H9 (cell line): Measurements from ENCODE around the gene CNBD2. TPM values are rescaled to one million over a fixed set of nuclear protein-coding genes. Genes with fewer than 3 reads are reported as not detected.
"Not testable (repeated sequence)": the region's sequence is repeated elsewhere in the genome, so short reads cannot be mapped to it uniquely, and the experiment has no call there.

Source experiments
- DNase-seq: peaks from one replicate; pipeline ENCODE4 v3.0.0-alpha.2; 2017
- H2AFZ ChIP-seq: one replicate; pipeline ENCODE4 v1.6.1; 2013; ENCODE audit warnings: mild to moderate bottlenecking, low read length, control low read depth, moderate library complexity
- H2AK5ac ChIP-seq: 2 replicates; pipeline ENCODE4 v1.6.1; 2013; ENCODE audit warnings: low read length, control low read depth, mixed read lengths; ENCODE audit not compliant: insufficient read length
- H2BK120ac ChIP-seq: one replicate; pipeline ENCODE4 v1.6.1; 2013; ENCODE audit warnings: low read depth, mild to moderate bottlenecking, low read length, control low read depth, inconsistent platforms; ENCODE audit not compliant: poor library complexity, severe bottlenecking
- H2BK12ac ChIP-seq: 2 replicates; pipeline ENCODE4 v1.6.1; 2013; ENCODE audit warnings: low read length, control low read depth, mixed read lengths, low read depth; ENCODE audit not compliant: insufficient read length
- H2BK15ac ChIP-seq: 2 replicates; pipeline ENCODE4 v1.6.1; 2013; ENCODE audit warnings: low read depth, low read length, control low read depth
- H2BK20ac ChIP-seq: one replicate; pipeline ENCODE4 v1.6.1; 2013; ENCODE audit warnings: low read depth, mild to moderate bottlenecking, low read length, control low read depth, inconsistent platforms; ENCODE audit not compliant: poor library complexity, severe bottlenecking
- H2BK5ac ChIP-seq: 2 replicates; pipeline ENCODE4 v1.6.1; 2013; ENCODE audit warnings: low read length, control low read depth, mixed read lengths; ENCODE audit not compliant: insufficient read length
- H3K14ac ChIP-seq: 2 replicates; pipeline ENCODE4 v1.6.1; 2013; ENCODE audit warnings: low read length, control low read depth; ENCODE audit not compliant: insufficient read depth
- H3K18ac ChIP-seq: 2 replicates; pipeline ENCODE4 v1.6.1; 2013; ENCODE audit warnings: low read depth, mild to moderate bottlenecking, mixed read lengths, low read length, control low read depth; ENCODE audit not compliant: insufficient read length
- H3K23ac ChIP-seq: 2 replicates; pipeline ENCODE4 v1.6.1; 2013; ENCODE audit warnings: low read length, control low read depth, mixed read lengths, low read depth; ENCODE audit not compliant: insufficient read length
- H3K23me2 ChIP-seq: 2 replicates; pipeline ENCODE4 v1.6.1; 2013; ENCODE audit warnings: low read depth, mild to moderate bottlenecking, mixed read lengths, low read length, control low read depth; ENCODE audit not compliant: insufficient read length, poor library complexity, severe bottlenecking
- H3K27ac ChIP-seq: 2 replicates; pipeline ENCODE4 v1.5.1; 2013; ENCODE audit warnings: low read length, control low read depth, mixed read lengths, low read depth; ENCODE audit not compliant: insufficient read length
- H3K27me3 ChIP-seq: 2 replicates; pipeline ENCODE4 v1.6.1; 2013; ENCODE audit warnings: low read length, control low read depth, inconsistent platforms; ENCODE audit not compliant: insufficient read depth
- H3K4ac ChIP-seq: 2 replicates; pipeline ENCODE4 v1.6.1; 2013; ENCODE audit warnings: low read depth, mild to moderate bottlenecking, control low read depth, inconsistent platforms, low read length, moderate library complexity
- H3K4me1 ChIP-seq: 2 replicates; pipeline ENCODE4 v1.6.1; 2013; ENCODE audit warnings: low read length, control low read depth, inconsistent platforms; ENCODE audit not compliant: insufficient read depth
- H3K4me2 ChIP-seq: 2 replicates; pipeline ENCODE4 v1.6.1; 2013; ENCODE audit warnings: low read length, control low read depth, mixed read lengths; ENCODE audit not compliant: insufficient read length, insufficient read depth
- H3K56ac ChIP-seq: 2 replicates; pipeline ENCODE4 v1.6.1; 2013; ENCODE audit warnings: low read depth, mild to moderate bottlenecking, mixed read lengths, low read length, control low read depth; ENCODE audit not compliant: insufficient read length
- H3K79me1 ChIP-seq: 2 replicates; pipeline ENCODE4 v1.6.1; 2013; ENCODE audit warnings: low read depth, mild to moderate bottlenecking, moderate library complexity, low read length, control low read depth, inconsistent platforms; ENCODE audit not compliant: insufficient read depth, poor library complexity, severe bottlenecking
- H3K79me2 ChIP-seq: 2 replicates; pipeline ENCODE4 v1.6.1; 2013; ENCODE audit warnings: low read length, control low read depth, inconsistent platforms; ENCODE audit not compliant: insufficient read depth
- H3K9ac ChIP-seq: 2 replicates; pipeline ENCODE4 v1.6.1; 2013; ENCODE audit warnings: low read length, control low read depth, mixed read lengths; ENCODE audit not compliant: insufficient read length; ENCODE audit errors: extremely low read depth
- H3K9me3 ChIP-seq: one replicate; pipeline ENCODE4 v1.6.1; 2013; ENCODE audit warnings: low read depth, low read length, inconsistent platforms; ENCODE audit not compliant: control insufficient read depth
- H3T11ph ChIP-seq: one replicate; pipeline ENCODE4 v1.6.1; 2013; ENCODE audit warnings: mild to moderate bottlenecking, low read length, control low read depth, inconsistent platforms
- H4K20me1 ChIP-seq: one replicate; pipeline ENCODE4 v1.6.1; 2013; ENCODE audit not compliant: control insufficient read depth, insufficient read length, insufficient read depth
- H4K5ac ChIP-seq: 2 replicates; pipeline ENCODE4 v1.6.1; 2013; ENCODE audit warnings: low read depth, mild to moderate bottlenecking, mixed read lengths, low read length, control low read depth; ENCODE audit not compliant: insufficient read length
- H4K8ac ChIP-seq: replicated peaks from 2 replicates; pipeline ENCODE4 v1.6.1; 2013; ENCODE audit warnings: low read length, control low read depth, mixed read lengths, low read depth; ENCODE audit not compliant: insufficient read length
- H4K91ac ChIP-seq: 2 replicates; pipeline ENCODE4 v1.6.1; 2013; ENCODE audit warnings: low read depth, mild to moderate bottlenecking, moderate library complexity, mixed read lengths, low read length, control low read depth; ENCODE audit not compliant: insufficient read length
- H3K27ac Mint-ChIP-seq, 3 experiments: 2 replicates in 2 of 3; 3 replicates in 1 of 3; pipeline ENCODE4 v1.8.0; 2020 to 2021; ENCODE audit warnings: mixed read lengths in 3 of 3, mild to moderate bottlenecking in 1 of 3, moderate library complexity in 1 of 3
- H3K27me3 Mint-ChIP-seq: 2 replicates; pipeline ENCODE4 v1.8.0; 2021; ENCODE audit warnings: low read depth, mild to moderate bottlenecking, moderate library complexity, mixed read lengths
- H3K36me3 Mint-ChIP-seq, 3 experiments: 2 replicates in 2 of 3; 3 replicates in 1 of 3; pipeline ENCODE4 v1.8.0; 2020 to 2021; ENCODE audit warnings: low read depth in 3 of 3, mixed read lengths in 3 of 3; ENCODE audit not compliant: insufficient read depth in 1 of 3
- H3K4me1 Mint-ChIP-seq, 2 experiments: 2 replicates each; pipeline ENCODE4 v1.8.0; 2020; ENCODE audit warnings: mixed read lengths in 2 of 2
- H3K4me3 Mint-ChIP-seq, 2 experiments: 2 replicates in 1 of 2; 3 replicates in 1 of 2; pipeline ENCODE4 v1.8.0; 2020 to 2021; ENCODE audit warnings: mild to moderate bottlenecking in 2 of 2, mixed read lengths in 2 of 2, moderate library complexity in 1 of 2
- H3K9me3 Mint-ChIP-seq, 2 experiments: 2 replicates in 1 of 2; 3 replicates in 1 of 2; pipeline ENCODE4 v1.8.0; 2020; ENCODE audit warnings: mild to moderate bottlenecking in 2 of 2, mixed read lengths in 2 of 2, moderate library complexity in 1 of 2
- WGBS: extraction: QIAGEN DNeasy Blood & Tissue Kit; methylation state at CpG from one replicate; pipeline ENCODE4 v1.1.7; 2013; ENCODE audit warnings: missing lambda C conversion rate, low lambda C conversion rate, mixed read lengths; ENCODE audit not compliant: insufficient read length; ENCODE audit errors: extremely low coverage; 5-methylcytosine and 5-hydroxymethylcytosine counted together
- total RNA-seq: library from RNA; stranded (reverse); gene quantifications from 2 replicates; pipeline ENCODE4 v1.2.1, GENCODE V29; 2021
- TF ChIP-seq, protein P1 (sequence below): fragments of 200-600 bp; sonication (generic); conservative IDR thresholded peaks from 3 replicates; pipeline ENCODE4 v1.8.0; 2021; ENCODE audit warnings: antibody characterized with exemption, mild to moderate bottlenecking

Gene CNBD2
- total RNA-seq, 1 experiment from 2014 or later = 3.1 TPM

DNA sequence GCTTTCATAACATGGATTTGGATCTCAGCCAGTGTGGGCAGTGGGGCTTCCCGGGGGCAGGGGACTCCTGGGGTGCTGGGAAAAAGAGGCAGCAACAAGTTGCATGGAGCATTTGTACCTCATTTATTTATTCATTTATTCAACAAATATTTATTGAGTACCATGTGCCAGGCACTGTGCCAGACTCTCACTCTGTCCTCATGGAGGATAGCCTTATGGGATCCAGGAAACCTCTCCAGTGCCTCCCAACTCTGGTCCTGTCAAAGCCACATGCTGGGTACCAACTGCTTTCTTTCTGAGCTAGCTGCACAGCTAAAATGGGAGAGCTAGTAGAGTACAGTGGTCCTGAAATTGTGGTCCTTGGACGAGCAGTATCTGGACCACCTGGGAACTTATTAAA, 98.4 kb downstream of the CNBD2 start:
- H3K4me1 ChIP-seq = no peaks in the 10 kb centered on the region
- no peaks in the 10 kb centered on the region for H3K79me2 ChIP-seq
- no peak overlapping the region for H3K4ac ChIP-seq
- H3K14ac ChIP-seq = no peak overlapping the region; the same call in 1 of the 2 replicates
- H3K23me2 ChIP-seq = peaks cover 14% of the 10 kb centered on the region
- no peak overlapping the region for H3K27ac ChIP-seq
- no peaks in the 10 kb centered on the region for H3K9me3 ChIP-seq
- H3K23ac ChIP-seq = no peak overlapping the region
- H4K5ac ChIP-seq = no peak overlapping the region
- H3K18ac ChIP-seq = no peak overlapping the region
- peaks cover 10 to 19% of the 10 kb centered on the region in 2 experiments for H3K4me1 Mint-ChIP-seq
- no peak overlapping the region for H2BK12ac ChIP-seq
- H2AFZ ChIP-seq = no peak overlapping the region
- H4K20me1 ChIP-seq = no peaks in the 10 kb centered on the region
- H3T11ph ChIP-seq = no peak overlapping the region
- DNase-seq = no peak
- H3K9me3 Mint-ChIP-seq = no peaks in the 10 kb centered on the region; a peak in 2 of 5 replicates
- TF ChIP-seq, protein P1, sequence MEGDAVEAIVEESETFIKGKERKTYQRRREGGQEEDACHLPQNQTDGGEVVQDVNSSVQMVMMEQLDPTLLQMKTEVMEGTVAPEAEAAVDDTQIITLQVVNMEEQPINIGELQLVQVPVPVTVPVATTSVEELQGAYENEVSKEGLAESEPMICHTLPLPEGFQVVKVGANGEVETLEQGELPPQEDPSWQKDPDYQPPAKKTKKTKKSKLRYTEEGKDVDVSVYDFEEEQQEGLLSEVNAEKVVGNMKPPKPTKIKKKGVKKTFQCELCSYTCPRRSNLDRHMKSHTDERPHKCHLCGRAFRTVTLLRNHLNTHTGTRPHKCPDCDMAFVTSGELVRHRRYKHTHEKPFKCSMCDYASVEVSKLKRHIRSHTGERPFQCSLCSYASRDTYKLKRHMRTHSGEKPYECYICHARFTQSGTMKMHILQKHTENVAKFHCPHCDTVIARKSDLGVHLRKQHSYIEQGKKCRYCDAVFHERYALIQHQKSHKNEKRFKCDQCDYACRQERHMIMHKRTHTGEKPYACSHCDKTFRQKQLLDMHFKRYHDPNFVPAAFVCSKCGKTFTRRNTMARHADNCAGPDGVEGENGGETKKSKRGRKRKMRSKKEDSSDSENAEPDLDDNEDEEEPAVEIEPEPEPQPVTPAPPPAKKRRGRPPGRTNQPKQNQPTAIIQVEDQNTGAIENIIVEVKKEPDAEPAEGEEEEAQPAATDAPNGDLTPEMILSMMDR = no peak
- no peak overlapping the region for H4K8ac ChIP-seq
- no peak overlapping the region for H3K9ac ChIP-seq
- H3K56ac ChIP-seq = no peak overlapping the region
- H2AK5ac ChIP-seq = no peak overlapping the region
- H3K4me3 Mint-ChIP-seq = no peak overlapping the region
- no peak overlapping the region for H2BK120ac ChIP-seq
- H2BK20ac ChIP-seq = no peak overlapping the region
- no CpG with 5 or more reads among the region's 2 CpGs for WGBS
- no peak overlapping the region for H4K91ac ChIP-seq
- H3K27ac Mint-ChIP-seq = no peak overlapping the region
- H2BK5ac ChIP-seq = no peak overlapping the region
- H3K79me1 ChIP-seq = no peaks in the 10 kb centered on the region
- H3K4me2 ChIP-seq = no peak overlapping the region
- no peak overlapping the region for H2BK15ac ChIP-seq
- peaks cover 65% of the 10 kb centered on the region for H3K27me3 Mint-ChIP-seq
- peaks cover 3% of the 10 kb centered on the region; the same call in 1 of the 2 replicates for H3K27me3 ChIP-seq
- no peaks in the 10 kb centered on the region for H3K36me3 Mint-ChIP-seq

DNA sequence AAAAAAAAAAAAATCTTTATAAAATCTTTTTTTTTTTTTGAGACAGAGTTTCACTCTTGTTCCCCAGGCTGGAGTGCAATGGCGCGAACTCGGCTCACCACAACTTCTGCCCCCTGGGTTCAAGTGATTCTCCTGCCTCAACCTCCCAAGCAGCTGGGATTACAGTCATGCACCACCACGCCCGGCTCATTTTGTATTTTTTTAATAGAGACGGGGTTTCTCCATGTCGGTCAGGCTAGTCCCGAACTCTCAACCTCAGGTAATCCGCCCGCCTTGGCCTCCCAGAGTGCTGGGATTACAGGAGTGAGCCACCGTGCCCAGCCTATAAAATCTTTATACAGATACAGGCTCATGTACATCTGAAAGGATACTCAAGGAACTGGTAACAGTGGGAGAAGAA, 100.1 kb downstream of the CNBD2 start:
- not testable (repeated sequence) for H4K8ac ChIP-seq, H2BK12ac ChIP-seq, H3K4ac ChIP-seq, H4K91ac ChIP-seq, H3K27me3 ChIP-seq, H4K20me1 ChIP-seq, H3K56ac ChIP-seq, H2AFZ ChIP-seq, H2AK5ac ChIP-seq, H3T11ph ChIP-seq, DNase-seq, H3K14ac ChIP-seq, H2BK120ac ChIP-seq, H2BK20ac ChIP-seq, H3K9me3 ChIP-seq, H4K5ac ChIP-seq, H2BK5ac ChIP-seq, H3K79me1 ChIP-seq, H3K9ac ChIP-seq, H3K18ac ChIP-seq, H3K9me3 Mint-ChIP-seq, H3K79me2 ChIP-seq, H3K27ac ChIP-seq, H2BK15ac ChIP-seq, H3K36me3 Mint-ChIP-seq, H3K4me3 Mint-ChIP-seq, H3K23ac ChIP-seq, H3K4me1 ChIP-seq, H3K27ac Mint-ChIP-seq, H3K4me2 ChIP-seq
- H3K4me1 Mint-ChIP-seq = peaks cover 10 to 19% of the 10 kb centered on the region in 2 experiments
- peaks cover 62% of the 10 kb centered on the region for H3K27me3 Mint-ChIP-seq
- no CpG with 5 or more reads among the region's 11 CpGs for WGBS
- H3K23me2 ChIP-seq = peaks cover 14% of the 10 kb centered on the region
